ENCODE results near the gene LRRC8E.
A peak's percentile ranks its signal among the peaks of the same experiment; 100 is the strongest.

GRCh38 chr19:7917267-7918061, 29.2 kb downstream of the LRRC8E start:
- TF ChIP-seq CTCF (IDR thresholded peaks at IDR 0.05; ENCODE audit: low read depth, low read length): peak; percentile 57
- TF ChIP-seq POLR2A (IDR thresholded peaks at IDR 0.05; ENCODE audit: extremely low read depth, insufficient read length): no peak
- TF ChIP-seq MAX (IDR thresholded peaks at IDR 0.05; ENCODE audit: low read depth, low read length): 0 out of 2 replicates have a peak, but pooled peaks have one; percentile 2
